HG02970 (cell line): ENCODE data around the gene PDCD2L.
"Not testable (repeated sequence)": the region's sequence is repeated elsewhere in the genome, so short reads cannot be mapped to it uniquely, and the experiment has no call there.

ENCODE experiments used
- ATAC-seq: cut with Tn5 transposase; IDR thresholded peaks from one replicate; pipeline ENCODE4 v1.9.1; 2021; ENCODE audit warnings: mild to moderate bottlenecking, moderate library complexity, moderate number of reproducible peaks; ENCODE audit not compliant: unreplicated experiment, low FRiP score

Gene PDCD2L

GRCh38 chr19:34409189-34410164 is 5.3 kb downstream of the PDCD2L start:
- no peak for ATAC-seq

GRCh38 chr19:34411216-34411615 is 7.0 kb downstream of the PDCD2L start:
- no peak for ATAC-seq

- no peak for ATAC-seq
Measured at GRCh38 chr19:34416021-34416545, 11.9 kb downstream of the PDCD2L start.

- no peak for ATAC-seq
Measured at GRCh38 chr19:34418300-34418699, 14.1 kb downstream of the PDCD2L start.

- ATAC-seq: no peak
Measured at GRCh38 chr19:34426096-34426661, 22.0 kb downstream of the PDCD2L start.

GRCh38 chr19:34428549-34429285 is 24.5 kb downstream of the PDCD2L start:
- peak; percentile 45 for ATAC-seq

GRCh38 chr19:34429553-34429952 is 25.4 kb downstream of the PDCD2L start:
- no peak for ATAC-seq

- ATAC-seq: no peak
Measured at GRCh38 chr19:34430738-34431625, 26.8 kb downstream of the PDCD2L start.

- no peak for ATAC-seq
Measured at GRCh38 chr19:34431681-34432402, 27.6 kb downstream of the PDCD2L start.

- ATAC-seq: no peak
Measured at GRCh38 chr19:34432797-34433196, 28.6 kb downstream of the PDCD2L start.

- ATAC-seq: no peak
Measured at GRCh38 chr19:34436716-34437115, 32.5 kb downstream of the PDCD2L start.

GRCh38 chr19:34448191-34448590 is 44.0 kb downstream of the PDCD2L start:
- no peak for ATAC-seq

- ATAC-seq: no peak
Measured at GRCh38 chr19:34452723-34453122, 48.5 kb downstream of the PDCD2L start.

- ATAC-seq: no peak
Measured at GRCh38 chr19:34454091-34454490, 49.9 kb downstream of the PDCD2L start.

GRCh38 chr19:34454685-34455084 is 50.5 kb downstream of the PDCD2L start:
- ATAC-seq: no peak

- ATAC-seq: not testable (repeated sequence)
Measured at GRCh38 chr19:34455783-34456480, 51.7 kb downstream of the PDCD2L start.

- ATAC-seq: no peak
Measured at GRCh38 chr19:34457446-34457845, 53.2 kb downstream of the PDCD2L start.

- no peak for ATAC-seq
Measured at GRCh38 chr19:34458677-34459076, 54.5 kb downstream of the PDCD2L start.

GRCh38 chr19:34459614-34460013 is 55.4 kb downstream of the PDCD2L start:
- ATAC-seq: no peak
